ENCODE measurements around the gene TAS2R9.

DNA sequence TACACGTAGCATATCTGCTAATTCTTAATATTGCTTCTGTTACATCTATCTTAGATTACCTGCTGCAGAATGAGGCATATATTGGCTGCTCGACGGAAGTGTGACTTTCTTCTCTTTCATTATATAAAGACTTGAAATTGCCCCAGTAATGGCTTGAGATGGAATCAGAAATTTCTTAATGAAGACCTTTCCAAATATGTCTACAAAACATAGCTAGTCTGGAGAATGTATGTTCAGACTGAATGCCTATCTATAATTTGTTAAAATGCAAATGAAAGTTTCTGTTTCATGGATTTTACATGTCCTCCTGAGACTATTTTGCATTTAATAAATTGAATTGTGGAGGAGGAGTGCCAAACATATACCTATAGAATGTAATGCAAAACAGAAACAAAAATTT is 16.3 kb upstream of the TAS2R9 start, which contains the start of gene TAS2R10:
- TF ChIP-seq, protein P1, sequence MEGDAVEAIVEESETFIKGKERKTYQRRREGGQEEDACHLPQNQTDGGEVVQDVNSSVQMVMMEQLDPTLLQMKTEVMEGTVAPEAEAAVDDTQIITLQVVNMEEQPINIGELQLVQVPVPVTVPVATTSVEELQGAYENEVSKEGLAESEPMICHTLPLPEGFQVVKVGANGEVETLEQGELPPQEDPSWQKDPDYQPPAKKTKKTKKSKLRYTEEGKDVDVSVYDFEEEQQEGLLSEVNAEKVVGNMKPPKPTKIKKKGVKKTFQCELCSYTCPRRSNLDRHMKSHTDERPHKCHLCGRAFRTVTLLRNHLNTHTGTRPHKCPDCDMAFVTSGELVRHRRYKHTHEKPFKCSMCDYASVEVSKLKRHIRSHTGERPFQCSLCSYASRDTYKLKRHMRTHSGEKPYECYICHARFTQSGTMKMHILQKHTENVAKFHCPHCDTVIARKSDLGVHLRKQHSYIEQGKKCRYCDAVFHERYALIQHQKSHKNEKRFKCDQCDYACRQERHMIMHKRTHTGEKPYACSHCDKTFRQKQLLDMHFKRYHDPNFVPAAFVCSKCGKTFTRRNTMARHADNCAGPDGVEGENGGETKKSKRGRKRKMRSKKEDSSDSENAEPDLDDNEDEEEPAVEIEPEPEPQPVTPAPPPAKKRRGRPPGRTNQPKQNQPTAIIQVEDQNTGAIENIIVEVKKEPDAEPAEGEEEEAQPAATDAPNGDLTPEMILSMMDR (IDR thresholded peaks at IDR 0.05): no peak
- no peak for TF ChIP-seq POLR2A (IDR thresholded peaks at IDR 0.05)

Measured in lower leg skin (tissue), 3 donors.